Ovary (tissue), 9 donors: ENCODE results near the gene ZNF385C. TPM values are rescaled to one million over a fixed set of nuclear protein-coding genes. Genes with fewer than 3 reads are reported as not detected.

Source experiments
- DNase-seq, 5 donors: peaks; one replicate each; pipeline ENCODE4 v3.0.0-alpha.2; 2019 to 2020
- H3K27ac ChIP-seq, 2 donors: fragments of 200-600 bp; one replicate each; pipeline versions ENCODE4 v1.5.1 to v1.8.0; 2019 to 2022
- H3K27me3 ChIP-seq: fragments of 200-600 bp; one replicate; pipeline ENCODE4 v1.8.0; 2022
- H3K36me3 ChIP-seq: fragments of 200-600 bp; sonication (generic); one replicate; pipeline ENCODE4 v1.5.1; 2019
- H3K4me1 ChIP-seq: one replicate; pipeline ENCODE4 v1.8.1; 2013; ENCODE audit warnings: mild to moderate bottlenecking, moderate library complexity; ENCODE audit not compliant: insufficient read depth
- H3K4me3 ChIP-seq: fragments of 200-600 bp; sonication (generic); one replicate; pipeline ENCODE4 v1.5.1; 2017
- H3K9me3 ChIP-seq, 2 donors: fragments of 200-600 bp in 1 of 2; sonication (generic) in 1 of 2; one replicate each; pipeline versions ENCODE4 v1.5.1 to v1.8.1; 2013 to 2019; ENCODE audit warnings: mild to moderate bottlenecking in 1 of 2, moderate library complexity in 1 of 2
- CTCF ChIP-seq, 3 donors: fragments of 450-650 bp in 2 of 3; fragments of 200-600 bp in 1 of 3; IDR thresholded peaks; one replicate each; pipeline versions ENCODE4 v1.5.1 to v1.8.0; 2016 to 2022; ENCODE audit warnings: antibody characterized with exemption in 3 of 3, mild to moderate bottlenecking in 1 of 3
- EP300 ChIP-seq: sonication (generic); formaldehyde crosslinking; IDR thresholded peaks from one replicate; pipeline ENCODE4 v1.6.1; 2017; ENCODE audit warnings: antibody characterized with exemption
- POLR2A ChIP-seq: fragments of 450-650 bp; IDR thresholded peaks from one replicate; pipeline ENCODE4 v1.6.1; 2017; ENCODE audit warnings: antibody characterized with exemption, mild to moderate bottlenecking, moderate library complexity
- WGBS, 3 donors: extraction: QIAGEN DNeasy Blood & Tissue Kit in 1 of 3; methylation state at CpG; one replicate each; pipeline versions ENCODE4 v1.1.5 to v1.1.7; 2013 to 2017; 5-methylcytosine and 5-hydroxymethylcytosine counted together
- intact Hi-C, 4 donors: fragments of 100-400 bp; cut with DNase I; formaldehyde crosslinking; loops; one replicate each; pipeline versions ENCODE4 v1.11.0 to v1.15.1; 2022 to 2023
- polyA plus RNA-seq, 2 donors: library from polyadenylated mRNA; stranded (reverse); fragments of 200-250 nt in 1 of 2; fragments of 350-450 nt in 1 of 2; fragmentation: Illumina TruSeq in 1 of 2; extraction: RNeasy Lipid Tissue Mini Kit (QIAGEN cat#74804) in 1 of 2; gene quantifications; one replicate each; pipeline ENCODE4 v1.2.3, GENCODE V29; 2013 to 2014
- total RNA-seq, 7 donors: library from RNA; depleted of rRNA in 2 of 7; stranded (reverse); fragments of >200 nt in 2 of 7; fragmentation: NEBNext Ultra II Directional in 3 of 7; extraction: Animal tissue kit (Norgen Biotek cat#: 25700) in 3 of 7; gene quantifications; one replicate each; pipeline versions ENCODE4 v1.1.0 to v1.2.4, GENCODE V29; 2016 to 2023
- donor health status: DM: no; HTN: no; CAD: no; lungs with moderate emphysema.
- donor health status: DM: no; HTN: no; CAD: no.
- donor health status: Bipolar disorder and iron deficiency.
- donor health status: DM: yes; HTN: yes; CAD: no.
- donor health status: DM: no; HTN: no; CAD: no.
- donor health status: DM: yes; HTN: yes; CAD: no.

ZNF385C gene
- total and polyA plus RNA-seq, 9 donors = 0.36 to 3.0 (median 1.7) TPM

GRCh38 chr17:42131232-42131631 is 33.0 kb upstream of the ZNF385C start:
- H3K27me3 ChIP-seq = no peaks in the 10 kb centered on the region
- H3K4me3 ChIP-seq = no peak overlapping the region
- H3K36me3 ChIP-seq = no peaks in the 10 kb centered on the region
- peaks cover 8% of the 10 kb centered on the region for H3K4me1 ChIP-seq
- intact Hi-C loops = no loop called here
- TF ChIP-seq POLR2A = no peak
- no peak for TF ChIP-seq EP300
- TF ChIP-seq CTCF (IDR thresholded peaks at IDR 0.05) = no peak
- H3K9me3 ChIP-seq = no peaks in the 10 kb centered on the region
- DNase-seq = no peak
- H3K27ac ChIP-seq = no peak overlapping the region
- WGBS, 3 donors = 90 to 94% (median 93%) methylated on average over 4 of the region's 4 CpGs

- H3K9me3 ChIP-seq = no peaks in the 10 kb centered on the region
- DNase-seq = no peak
- intact Hi-C loops = no loop called here
- H3K27ac ChIP-seq = no peak overlapping the region
- no peak overlapping the region for H3K4me3 ChIP-seq
- 90 to 93% (median 92%) methylated on average over 16 of the region's 16 CpGs for WGBS, 3 donors
- H3K36me3 ChIP-seq = no peaks in the 10 kb centered on the region
- peaks cover 5% of the 10 kb centered on the region for H3K4me1 ChIP-seq
- no peak for TF ChIP-seq POLR2A
- TF ChIP-seq CTCF (IDR thresholded peaks at IDR 0.05) = no peak
- TF ChIP-seq EP300 = no peak
- H3K27me3 ChIP-seq = no peaks in the 10 kb centered on the region
These were observed 32.1 kb upstream of the ZNF385C start for GRCh38 chr17:42130310-42130936.

GRCh38 chr17:42129109-42129837 is 31.0 kb upstream of the ZNF385C start:
- Histone ChIP-seq H3K4me3 (no peak overlapping the region), H3K27me3 (no peaks in the 10 kb centered on the region), H3K9me3 (no peaks in the 10 kb centered on the region), H3K4me1 (peaks cover 5% of the 10 kb centered on the region), H3K36me3 (no peaks in the 10 kb centered on the region), H3K27ac (no peak overlapping the region)
- TF ChIP-seq EP300 (no peak), CTCF (IDR thresholded peaks at IDR 0.05) (no peak), POLR2A (no peak)
- intact Hi-C loops = no loop called here
- DNase-seq = no peak
- 50 to 70% (median 53%) methylated on average over 8 of the region's 8 CpGs for WGBS, 3 donors

GRCh38 chr17:42127414-42127813 is 29.1 kb upstream of the ZNF385C start:
- Histone ChIP-seq H3K4me1 (peaks cover 5% of the 10 kb centered on the region), H3K4me3 (no peak overlapping the region), H3K9me3 (no peaks in the 10 kb centered on the region), H3K36me3 (no peaks in the 10 kb centered on the region), H3K27ac (no peak overlapping the region), H3K27me3 (no peaks in the 10 kb centered on the region)
- TF ChIP-seq POLR2A (no peak), EP300 (no peak), CTCF (IDR thresholded peaks at IDR 0.05) (no peak)
- 88 to 95% (median 93%) methylated on average over 6 of the region's 6 CpGs for WGBS, 3 donors
- intact Hi-C loops = no loop called here
- no peak for DNase-seq
